HepG2 (cell line): Measurements from ENCODE around the gene ZC3H12A. TPM values are rescaled to one million over a fixed set of nuclear protein-coding genes. Genes with fewer than 3 reads are reported as not detected.

Experiments
- BCL3 ChIP-seq: sonication (generic); formaldehyde crosslinking; IDR thresholded peaks from 2 replicates; pipeline ENCODE4 v1.5.1; 2020; ENCODE audit warnings: mild to moderate bottlenecking, missing genetic modification reagents, moderate library complexity
- CEBPG ChIP-seq: IDR thresholded peaks from 2 replicates; pipeline ENCODE4 v1.6.1; 2016
- DRAP1 ChIP-seq: IDR thresholded peaks from 2 replicates; pipeline ENCODE4 v1.6.1; 2016; ENCODE audit warnings: missing genetic modification reagents, missing compliant biosample characterization
- ETV5 ChIP-seq: IDR thresholded peaks from 2 replicates; pipeline ENCODE4 v1.6.1; 2018; ENCODE audit warnings: missing biosample characterization, missing genetic modification reagents, inconsistent platforms, borderline replicate concordance
- IKZF1 ChIP-seq: fragments of 450-650 bp; IDR thresholded peaks from 2 replicates; pipeline ENCODE4 v1.7.1; 2016
- KDM5B ChIP-seq: sonication (generic); formaldehyde crosslinking; IDR thresholded peaks from 2 replicates; pipeline ENCODE4 v1.4.0; 2020; ENCODE audit warnings: missing genetic modification reagents, mild to moderate bottlenecking, borderline replicate concordance
- MNT ChIP-seq: fragments of 450-650 bp; IDR thresholded peaks from 2 replicates; pipeline ENCODE4 v1.6.1; 2016
- SKI ChIP-seq: fragments of 450-650 bp; IDR thresholded peaks from one replicate; pipeline ENCODE4 v1.6.1; 2018; ENCODE audit warnings: mild to moderate bottlenecking; ENCODE audit not compliant: partially characterized antibody
- SMAD3 ChIP-seq: sonication (generic); formaldehyde crosslinking; IDR thresholded peaks from 2 replicates; pipeline ENCODE4 v1.4.0; 2020; ENCODE audit warnings: missing genetic modification reagents
- TFDP1 ChIP-seq: IDR thresholded peaks from 2 replicates; pipeline ENCODE4 v1.6.1; 2016; ENCODE audit warnings: missing compliant biosample characterization, missing genetic modification reagents, borderline replicate concordance
- TMF1 ChIP-seq: sonication (generic); formaldehyde crosslinking; IDR thresholded peaks from 2 replicates; pipeline ENCODE4 v1.8.1; 2022; ENCODE audit warnings: low read depth, missing genetic modification reagents
- ZFP1 ChIP-seq: IDR thresholded peaks from 2 replicates; pipeline ENCODE4 v1.6.1; 2016
- ZFP37 ChIP-seq: sonication (generic); formaldehyde crosslinking; IDR thresholded peaks from 2 replicates; pipeline ENCODE4 v1.4.0; 2020; ENCODE audit warnings: missing genetic modification reagents, borderline replicate concordance
- ZNF280D ChIP-seq: sonication (generic); formaldehyde crosslinking; IDR thresholded peaks from 2 replicates; pipeline ENCODE4 v1.5.1; 2020; ENCODE audit warnings: mild to moderate bottlenecking, missing genetic modification reagents
- ZNF343 ChIP-seq: sonication (generic); formaldehyde crosslinking; IDR thresholded peaks from 2 replicates; pipeline ENCODE4 v1.4.0; 2020; ENCODE audit warnings: mild to moderate bottlenecking, missing genetic modification reagents
- ZNF558 ChIP-seq: sonication (generic); formaldehyde crosslinking; IDR thresholded peaks from 2 replicates; pipeline ENCODE4 v1.9.0; 2022; ENCODE audit warnings: mild to moderate bottlenecking, missing genetic modification reagents, borderline replicate concordance
- polyA plus RNA-seq, 8 experiments: library from polyadenylated mRNA; depleted of rRNA in 3 of 8; stranded (reverse) in 7 of 8; unstranded in 1 of 8; fragments of >200 nt; fragmentation: Illumina TruSeq in 4 of 8; extraction: Trizol in 4 of 8; gene quantifications; 2 replicates each; pipeline versions ENCODE4 v1.2.1 to v1.2.3, GENCODE V29; 2011 to 2016; ENCODE audit warnings: low read depth in 4 of 8, missing spikeins in 1 of 8, mixed read lengths in 1 of 8; ENCODE audit not compliant: insufficient read depth in 1 of 8
- total RNA-seq, 5 experiments: library from RNA; depleted of rRNA; stranded (reverse); fragments of >200 nt; fragmentation: Illumina TruSeq; extraction: Trizol; gene quantifications; 2 replicates each; pipeline ENCODE4 v1.2.3, GENCODE V29; 2016; ENCODE audit warnings: low read depth in 1 of 5

Gene ZC3H12A
- total and polyA plus RNA-seq, 2 of the 13 experiments (the other 11 are each of a cell fraction or from before 2014, with no cell fraction given) = 6.8 to 13.3 TPM

GRCh38 chr1:37479255-37480124 lies 5.1 kb downstream of the ZC3H12A start (continued):
- peak; percentile 75 for TF ChIP-seq MNT
- TF ChIP-seq ZFP37 (CRISPR knock-in tag) = no peak
- TF ChIP-seq ZFP1 (CRISPR knock-in tag) = no peak; the same call in 1 of the 2 replicates
- TF ChIP-seq ZNF558 = peak; percentile 38; the same call in 1 of the 2 replicates
- TF ChIP-seq SKI = peak; percentile 54
- peak; percentile 61; the same call in 1 of the 2 replicates for TF ChIP-seq ZNF280D (CRISPR knock-in tag)
- TF ChIP-seq IKZF1 = no peak
- TF ChIP-seq TMF1 = no peak
- TF ChIP-seq TFDP1 (CRISPR knock-in tag) = peak; percentile 63; the same call in 1 of the 2 replicates
- TF ChIP-seq CEBPG (CRISPR knock-in tag) = peak; percentile 92
- peak; percentile 69; the same call in 1 of the 2 replicates for TF ChIP-seq DRAP1 (CRISPR knock-in tag)
- no peak for TF ChIP-seq ZNF343
- TF ChIP-seq ETV5 (CRISPR knock-in tag) = peak; percentile 93
- peak; percentile 82 for TF ChIP-seq SMAD3 (CRISPR knock-in tag)
- peak; percentile 95 for TF ChIP-seq BCL3 (CRISPR knock-in tag)
- TF ChIP-seq KDM5B = no peak; the same call in 1 of the 2 replicates
